Caki2 (cell line): ENCODE measurements around the gene DLGAP3. TPM values are rescaled to one million over a fixed set of nuclear protein-coding genes. Genes with fewer than 3 reads are reported as not detected.

Source experiments
- DNase-seq: peaks from one replicate; pipeline ENCODE4 v3.0.0-alpha.2; 2015; ENCODE audit warnings: low read depth
- in situ Hi-C: cut with HindIII; loops from 2 replicates; pipeline ENCODE4 v1.10.0; 2016; ENCODE audit warnings: low sequenced_read_pairs, low pct_unique_long_range_greater_than_20kb, mixed read lengths
- total RNA-seq: library from RNA; depleted of rRNA; stranded (reverse); fragments of >200 nt; shearing (Covaris generic); gene quantifications from 2 replicates; pipeline ENCODE4 v1.2.3, GENCODE V29; 2014; ENCODE audit warnings: low replicate concordance

The DLGAP3 gene
- total RNA-seq, 1 experiment from 2014 or later: 0.34 TPM

DNA sequence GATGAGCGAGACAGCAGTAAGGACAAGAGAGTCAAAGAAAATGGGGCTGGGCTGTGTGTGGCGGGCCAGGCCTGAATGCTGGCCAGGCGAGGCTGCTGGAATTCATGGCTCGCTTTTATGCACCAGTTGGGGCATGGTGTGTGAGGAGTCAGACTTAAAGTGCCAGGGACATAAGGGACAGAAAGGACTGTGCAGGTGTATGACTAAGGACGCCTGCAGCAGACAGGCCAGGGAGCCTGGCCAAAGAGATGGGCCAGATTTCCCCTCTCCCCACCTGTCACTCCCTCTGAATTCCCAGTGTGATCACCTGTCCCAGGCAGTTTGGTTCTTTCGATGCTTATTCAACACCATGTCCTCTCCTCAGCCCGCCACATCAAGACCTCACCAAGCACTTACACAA, 53.0 kb downstream of the DLGAP3 start:
- DNase-seq: no peak
- in situ Hi-C loops: no loop called here

GRCh38 chr1:34874296-34874952, 55.0 kb downstream of the DLGAP3 start:
- in situ Hi-C loops: no loop called here

DNA sequence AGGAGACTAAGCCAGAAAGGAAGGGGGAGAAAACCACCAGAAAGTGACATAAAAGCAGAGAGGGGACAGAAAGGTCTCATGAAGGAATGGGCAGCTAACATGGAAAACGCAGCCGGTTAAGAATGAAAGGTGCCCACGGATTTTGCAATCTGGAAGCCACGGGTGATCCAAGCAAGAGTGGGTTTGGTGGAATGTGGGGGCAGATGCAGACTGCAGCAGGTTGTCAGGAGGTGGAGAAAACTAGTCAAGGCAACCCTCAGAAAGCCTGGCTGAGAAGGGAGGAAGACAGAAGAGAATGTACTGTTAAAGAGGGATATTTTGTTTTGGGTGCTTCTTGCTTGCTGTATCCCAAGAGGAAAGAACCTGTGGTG, 57.3 kb downstream of the DLGAP3 start:
- no peak for DNase-seq
- in situ Hi-C loops: no loop called here

More at GRCh38 chr1:34874296-34874952, 55.0 kb downstream of the DLGAP3 start:
- no peak for DNase-seq

DNA sequence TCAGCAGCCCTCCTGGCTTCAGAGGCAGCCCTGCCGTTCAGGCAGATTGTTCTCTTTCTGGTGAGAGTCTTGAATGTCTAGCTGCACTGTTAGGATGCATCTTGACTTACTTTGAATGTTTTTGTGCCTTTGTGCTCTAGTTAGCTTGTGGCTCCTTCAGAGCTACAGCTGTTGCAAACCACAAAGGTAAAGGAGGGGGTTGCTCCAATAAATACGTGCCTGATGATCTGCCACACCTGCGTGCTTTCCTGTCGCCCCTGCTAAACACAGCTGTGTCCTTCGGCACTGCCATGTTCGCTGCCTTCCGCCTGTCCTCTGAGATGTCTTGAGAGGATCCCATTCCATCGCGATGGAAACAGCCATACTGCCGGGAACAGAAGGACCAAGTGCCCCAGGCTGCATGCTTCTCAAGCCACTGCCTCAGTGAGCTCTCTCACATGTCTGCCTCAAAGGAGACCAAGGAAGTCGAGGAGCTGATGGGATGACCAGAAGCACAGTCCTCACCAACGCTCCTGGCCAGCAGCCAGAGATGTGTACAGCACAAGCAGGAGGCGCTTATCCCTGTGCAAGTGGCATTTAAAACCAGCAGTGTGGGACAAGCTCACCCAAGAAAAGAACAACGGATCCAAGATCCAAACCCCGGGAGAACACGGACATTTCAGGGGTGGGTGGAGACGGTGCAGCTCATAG, 57.9 kb downstream of the DLGAP3 start:
- in situ Hi-C loops: no loop called here
- no peak for DNase-seq

DNA sequence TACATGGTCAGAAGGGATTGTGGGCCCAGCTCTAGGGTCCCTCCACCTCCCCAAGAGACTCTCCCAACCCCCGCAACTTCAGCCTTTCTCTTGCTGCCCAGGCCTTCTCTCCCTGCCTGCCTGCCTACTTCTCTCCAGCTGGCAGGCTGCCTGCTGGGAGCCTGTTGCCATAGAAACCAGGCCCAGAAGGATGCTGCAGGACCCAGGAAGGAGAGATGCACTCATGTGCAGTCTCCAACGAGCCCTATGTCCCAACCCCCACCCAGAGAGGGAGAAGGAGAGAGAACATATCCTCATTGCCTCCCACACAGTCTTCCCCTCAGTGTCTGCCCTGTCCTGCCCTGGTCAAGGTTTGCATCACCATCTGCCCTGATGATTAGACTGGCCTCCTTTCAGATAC, 59.1 kb downstream of the DLGAP3 start:
- DNase-seq: no peak
- in situ Hi-C loops: no loop called here

DNA sequence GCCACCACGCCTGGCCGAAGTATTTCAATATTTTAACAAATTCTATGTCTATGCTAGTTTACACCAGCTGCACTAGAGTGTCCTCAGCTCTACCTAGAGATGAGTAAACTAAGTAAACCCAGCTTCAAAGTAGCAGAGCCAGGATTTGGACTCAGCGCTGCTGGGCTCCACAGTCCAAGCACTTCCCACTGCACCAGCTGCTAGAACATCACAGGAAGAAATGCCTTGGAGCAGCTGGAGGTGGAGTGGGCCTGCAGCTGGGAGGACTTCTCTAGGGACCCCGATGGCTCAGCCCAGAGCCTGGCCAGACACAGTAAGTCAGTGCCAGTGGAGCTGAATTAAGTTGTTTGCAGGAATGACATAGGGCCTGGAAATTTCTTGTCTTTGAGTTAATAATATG, 59.7 kb downstream of the DLGAP3 start:
- no peak for DNase-seq
- in situ Hi-C loops: no loop called here

DNA sequence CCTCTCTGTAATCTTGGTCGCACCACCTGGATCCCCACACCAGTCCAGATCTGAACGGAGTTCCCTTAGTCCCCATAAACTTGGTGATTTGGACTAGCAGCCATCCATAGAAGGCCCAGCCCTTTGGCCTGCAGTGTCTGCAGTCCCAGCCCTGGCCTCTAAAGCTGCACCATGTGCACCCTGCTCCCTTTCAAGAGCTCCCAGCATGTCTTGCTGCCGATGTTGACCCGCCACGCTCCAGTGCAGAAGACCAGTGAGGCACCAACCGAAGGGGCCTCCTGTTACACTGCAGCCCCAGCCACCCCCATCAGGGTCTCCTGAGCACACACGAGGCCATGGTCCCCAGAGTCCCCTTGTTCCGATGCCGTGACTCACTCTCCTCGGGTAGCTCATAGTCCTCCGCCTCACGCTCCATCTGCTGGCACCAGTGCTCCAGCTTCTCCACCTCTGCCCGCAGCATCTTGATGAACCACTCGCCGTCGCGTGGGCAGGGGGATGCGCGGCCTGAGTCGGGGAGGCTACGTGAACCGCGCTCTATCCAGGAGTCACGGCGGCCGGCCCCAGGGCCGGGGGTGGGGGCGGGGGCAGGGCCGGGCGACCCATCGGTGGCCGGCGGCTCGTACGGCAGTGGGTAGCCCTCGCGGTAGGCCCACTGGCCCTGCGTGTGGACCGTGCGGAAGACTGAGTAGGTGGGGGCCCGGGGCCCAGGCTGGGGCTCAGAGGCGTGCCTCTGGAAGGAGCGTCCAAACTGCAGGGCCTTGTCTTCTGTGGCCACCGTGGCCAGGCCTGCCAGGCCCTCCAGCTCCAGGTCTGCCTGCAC, 61.0 kb downstream of the DLGAP3 start:
- in situ Hi-C loops: no loop called here

GRCh38 chr1:34867415-34867814, 62.0 kb downstream of the DLGAP3 start:
- in situ Hi-C loops: no loop called here
- DNase-seq: no peak

More for the DNA sequence above, 61.0 kb downstream of the DLGAP3 start:
- no peak for DNase-seq

- DNase-seq: no peak
- in situ Hi-C loops: no loop called here
These were observed 62.7 kb downstream of the DLGAP3 start for GRCh38 chr1:34866762-34867109.

DNA sequence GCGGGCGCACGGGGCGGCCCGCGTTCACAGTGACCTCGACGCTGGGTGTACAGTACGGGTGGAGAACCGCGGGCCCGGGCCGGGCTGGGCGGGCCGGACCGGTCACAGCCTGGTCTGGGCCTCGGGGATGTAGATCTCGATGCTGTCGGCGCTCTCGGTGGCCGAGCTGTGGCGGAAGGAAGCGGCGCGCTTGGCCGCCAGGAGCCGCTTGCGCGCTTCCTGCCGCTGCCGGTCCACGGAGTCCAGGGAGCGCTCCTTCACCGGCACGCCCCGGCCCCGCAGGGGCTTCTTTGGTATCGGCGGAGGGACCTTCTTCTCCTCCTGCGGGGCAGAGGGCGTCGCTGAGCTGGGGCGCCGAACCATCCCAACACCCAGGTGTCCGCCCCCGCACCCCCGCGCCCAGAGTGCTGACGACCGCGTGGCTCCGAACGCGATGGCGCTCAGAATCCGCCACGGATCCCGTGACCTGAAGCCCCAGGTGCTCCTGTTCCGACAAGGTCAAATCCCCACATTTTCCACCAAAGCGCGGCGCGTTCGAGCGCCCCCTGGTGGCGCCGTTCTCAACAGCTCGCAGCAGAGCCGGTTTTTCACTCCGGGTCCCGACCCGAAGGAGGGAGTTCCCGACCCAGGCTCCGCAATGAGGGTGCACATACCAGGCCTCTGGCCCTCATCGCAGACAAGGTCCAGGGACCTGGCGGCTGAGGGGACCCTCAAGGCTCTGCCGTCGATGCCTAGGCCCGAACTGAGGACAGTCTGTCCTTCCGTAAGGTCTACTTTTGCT, 63.3 kb downstream of the DLGAP3 start:
- in situ Hi-C loops: no loop called here
- DNase-seq: peak; percentile 62

- in situ Hi-C loops: no loop called here
- DNase-seq: no peak
These were observed 63.9 kb downstream of the DLGAP3 start for GRCh38 chr1:34865573-34865972.

DNA sequence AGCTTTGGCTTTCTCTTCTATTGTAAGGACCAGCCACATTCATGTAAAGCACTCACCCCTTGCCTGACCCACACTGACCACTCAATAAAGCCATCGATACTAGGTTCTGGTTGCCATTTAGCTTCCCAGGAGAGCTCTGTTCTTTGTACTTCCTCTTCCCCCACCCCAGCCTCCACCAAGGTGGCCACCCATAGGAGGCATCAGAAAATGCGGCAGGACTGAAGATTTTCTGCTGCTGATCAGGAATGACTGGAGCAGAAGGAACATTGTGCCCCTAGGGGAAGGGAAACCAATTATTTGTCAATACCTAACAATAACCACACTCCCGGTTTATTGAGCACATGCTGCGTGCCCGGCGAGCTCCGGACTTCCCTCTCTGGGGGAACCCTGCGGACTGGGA, 64.7 kb downstream of the DLGAP3 start:
- in situ Hi-C loops: no loop called here
- DNase-seq: no peak

- in situ Hi-C loops: no loop called here
- DNase-seq: no peak
These were observed 65.9 kb downstream of the DLGAP3 start for GRCh38 chr1:34863501-34863900.

GRCh38 chr1:34859446-34860200, 69.8 kb downstream of the DLGAP3 start, which contains the start of gene SMIM12:
TSS of gene SMIM12 (minus strand) at chr1:34859749. CDS start at chr1:34855977, 3,772 bp downstream.
- in situ Hi-C loops: no loop called here

DNA sequence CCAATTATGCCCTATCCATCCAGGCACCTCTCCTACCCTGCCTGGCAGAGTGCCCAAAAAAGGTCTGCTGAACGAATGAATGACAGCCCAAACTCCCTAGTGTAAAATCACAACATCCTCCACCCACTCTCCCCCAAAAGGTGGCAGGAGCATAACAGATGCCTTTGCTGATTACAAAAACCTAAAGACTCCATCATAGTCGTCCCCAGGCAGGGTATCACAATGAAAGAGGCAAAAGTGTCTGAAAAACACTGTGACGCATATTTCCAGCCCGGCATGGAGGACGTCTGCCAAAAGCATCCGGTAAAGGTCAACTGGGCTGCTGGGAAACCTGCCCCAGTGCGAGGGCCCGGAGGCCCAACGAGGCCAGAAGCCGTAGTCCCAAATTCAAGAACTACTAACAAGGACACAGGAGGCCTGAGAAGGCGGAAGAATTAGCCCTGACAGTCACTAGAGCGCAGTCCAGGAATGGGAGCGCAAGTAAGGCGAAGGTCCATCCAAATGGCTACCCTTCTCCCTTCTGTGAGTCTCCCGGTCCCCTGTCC, 70.5 kb downstream of the DLGAP3 start:
- in situ Hi-C loops: no loop called here
- no peak for DNase-seq

More at GRCh38 chr1:34859446-34860200, 69.8 kb downstream of the DLGAP3 start, which contains the start of gene SMIM12:
- peak; percentile 88 for DNase-seq

- in situ Hi-C loops: no loop called here
- DNase-seq: no peak
These were observed 72.8 kb downstream of the DLGAP3 start for GRCh38 chr1:34856697-34857096.

GRCh38 chr1:34852677-34853217, 76.7 kb downstream of the DLGAP3 start:
- DNase-seq: peak; percentile 87
- in situ Hi-C loops: no loop called here
